ENCODE results near the gene RAMAC.
"Not testable (repeated sequence)": the region's sequence is repeated elsewhere in the genome, so short reads cannot be mapped to it uniquely, and the experiment has no call there.

The RAMAC gene

DNA sequence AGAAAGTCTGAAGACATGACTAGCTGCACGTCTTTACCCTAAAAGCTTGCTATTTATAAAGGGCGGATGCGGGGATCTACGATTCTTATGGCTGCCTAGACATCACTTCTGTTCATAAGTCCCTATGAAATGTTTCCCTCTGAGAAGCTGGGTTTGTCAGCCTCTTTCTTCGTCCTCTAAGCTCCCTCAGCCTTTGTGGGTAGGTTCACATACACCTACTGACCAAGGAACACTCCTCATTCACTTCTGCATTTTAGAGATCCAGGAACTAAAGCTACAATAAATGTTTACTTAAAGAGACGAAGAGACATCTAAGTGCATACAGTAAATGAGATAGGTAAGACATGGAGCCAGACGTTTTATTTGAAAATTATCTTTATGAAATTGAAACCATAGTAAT lies 16.7 kb upstream of the RAMAC start:
- DNase-seq = no peak

- DNase-seq = no peak
These were observed 15.8 kb upstream of the RAMAC start for GRCh38 chr15:82970078-82970686.

- no peak for DNase-seq
These were observed 15.3 kb upstream of the RAMAC start for GRCh38 chr15:82970696-82971095.

DNA sequence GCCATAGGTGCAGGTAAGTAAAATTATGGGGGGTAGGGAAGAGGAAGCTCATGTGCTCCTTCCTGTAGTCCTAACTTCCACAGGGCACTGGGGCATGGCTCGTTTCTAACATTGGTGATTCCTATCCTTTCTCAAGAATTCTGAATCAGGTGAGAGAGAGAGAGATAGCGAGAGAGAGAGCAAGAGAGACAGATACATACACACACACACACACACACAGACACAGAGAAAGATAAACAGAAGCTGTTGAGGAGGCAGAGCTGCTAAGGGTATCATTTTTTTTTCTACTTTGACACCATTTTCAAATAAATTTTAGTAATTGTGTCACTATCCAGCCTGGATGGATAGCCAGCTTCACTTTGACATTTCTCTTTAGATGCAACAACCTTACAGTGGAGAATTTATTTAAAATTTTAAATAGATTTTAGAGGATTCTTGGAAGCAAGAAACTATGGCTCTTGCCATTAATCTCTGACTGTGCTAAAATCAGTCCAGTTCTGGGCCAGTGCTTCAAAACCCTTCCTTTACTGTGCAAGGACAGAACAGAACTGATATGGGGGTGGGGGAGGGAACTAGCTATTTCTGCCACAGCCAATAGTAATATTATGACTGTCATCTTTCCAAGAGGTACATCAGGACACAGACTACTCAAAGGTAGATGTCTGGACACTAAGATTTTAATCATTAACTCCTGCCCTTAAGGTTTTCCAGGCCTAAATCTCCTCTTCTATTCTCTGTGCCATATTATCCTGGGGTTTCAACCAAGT lies 14.6 kb upstream of the RAMAC start:
- no peak for DNase-seq

- no peak for DNase-seq
These were observed 13.0 kb upstream of the RAMAC start for GRCh38 chr15:82972990-82973389.

GRCh38 chr15:82977076-82977475 lies 8.9 kb upstream of the RAMAC start:
- DNase-seq = no peak

DNA sequence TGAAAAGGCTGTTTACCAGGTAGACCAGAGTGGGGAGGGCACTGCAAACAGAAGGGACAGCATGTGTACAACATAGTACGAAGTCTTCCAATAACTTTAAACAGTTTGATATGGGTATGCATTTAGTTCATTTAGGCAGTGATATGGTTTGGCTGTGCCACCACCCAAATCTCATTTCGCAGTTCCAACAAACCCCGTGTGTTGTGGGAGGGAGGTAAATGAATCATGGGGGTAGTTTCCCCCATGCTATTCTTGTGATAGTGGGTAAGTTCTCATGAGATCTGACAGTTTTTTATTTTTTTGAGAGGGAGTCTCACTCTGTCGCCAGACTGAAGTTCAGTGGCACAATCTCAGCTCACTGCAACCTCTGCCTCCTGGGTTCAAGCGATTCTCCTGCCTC lies 7.6 kb upstream of the RAMAC start:
- no peak for DNase-seq

- DNase-seq = no peak
These were observed 6.3 kb upstream of the RAMAC start for GRCh38 chr15:82979726-82980125.

- no peak for DNase-seq
These were observed 5.0 kb upstream of the RAMAC start for GRCh38 chr15:82980981-82981380.

GRCh38 chr15:82986442-82986780 lies 401 bp downstream of the RAMAC start:
- no peak for DNase-seq

GRCh38 chr15:82992436-82992998 lies 6.5 kb downstream of the RAMAC start:
- no peak for DNase-seq

DNA sequence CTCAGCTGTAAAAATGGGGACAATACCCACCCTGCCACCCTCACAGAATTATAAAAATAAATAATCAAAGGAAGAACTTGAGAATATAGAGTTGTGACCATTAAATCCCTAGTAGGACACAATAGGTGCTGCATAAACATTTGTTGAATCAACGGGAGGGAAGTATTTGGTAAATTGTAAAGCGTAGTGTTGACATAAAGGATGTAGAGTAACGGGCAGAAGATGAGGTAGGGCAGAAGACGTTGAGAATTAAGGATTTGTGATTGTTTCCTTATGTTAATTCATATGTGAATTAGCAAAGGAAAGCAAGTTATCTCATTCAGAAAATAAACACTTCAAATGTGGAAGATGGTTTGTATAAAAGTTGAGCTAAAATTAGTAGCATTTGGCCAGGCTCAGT lies 7.1 kb downstream of the RAMAC start:
- DNase-seq = no peak

DNA sequence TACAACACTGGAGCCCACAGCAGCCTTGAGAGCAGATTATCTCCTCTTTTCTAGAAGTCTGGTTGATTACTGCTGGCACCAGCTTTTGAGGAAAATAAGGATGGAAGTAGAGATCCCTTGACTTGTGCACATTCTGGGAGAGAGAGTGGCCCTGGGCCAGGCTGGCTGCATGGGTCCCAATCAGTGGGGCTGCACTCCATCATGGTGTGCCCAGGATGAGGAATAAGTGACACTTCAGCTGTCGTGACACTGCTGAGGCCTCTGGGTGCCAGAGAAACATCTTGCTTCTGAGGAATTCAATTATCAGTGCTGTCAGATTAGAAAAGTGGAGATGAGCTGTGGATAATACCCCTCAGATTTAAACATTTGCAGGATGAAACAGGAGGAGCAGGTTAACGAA lies 9.1 kb downstream of the RAMAC start:
- no peak for DNase-seq

DNA sequence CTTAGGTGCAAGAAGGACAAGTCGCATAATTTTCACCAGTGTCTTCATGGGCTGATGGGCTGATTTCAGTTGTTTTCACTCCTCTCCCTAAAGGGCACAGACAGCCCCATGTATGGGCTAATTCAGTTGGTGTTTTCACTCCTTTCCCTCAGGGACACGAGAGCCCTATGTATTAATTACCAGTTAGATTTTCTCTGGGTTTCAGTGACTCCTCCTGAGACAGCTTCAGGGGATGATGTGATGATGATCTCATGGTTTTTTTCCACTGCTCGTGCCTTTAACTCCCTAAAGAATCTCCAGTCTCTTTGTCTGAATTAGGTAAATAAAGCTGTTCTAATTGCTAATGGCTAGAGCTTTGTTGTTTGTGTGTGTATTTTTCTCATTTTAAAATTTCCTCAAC lies 9.9 kb downstream of the RAMAC start:
- no peak for DNase-seq

DNA sequence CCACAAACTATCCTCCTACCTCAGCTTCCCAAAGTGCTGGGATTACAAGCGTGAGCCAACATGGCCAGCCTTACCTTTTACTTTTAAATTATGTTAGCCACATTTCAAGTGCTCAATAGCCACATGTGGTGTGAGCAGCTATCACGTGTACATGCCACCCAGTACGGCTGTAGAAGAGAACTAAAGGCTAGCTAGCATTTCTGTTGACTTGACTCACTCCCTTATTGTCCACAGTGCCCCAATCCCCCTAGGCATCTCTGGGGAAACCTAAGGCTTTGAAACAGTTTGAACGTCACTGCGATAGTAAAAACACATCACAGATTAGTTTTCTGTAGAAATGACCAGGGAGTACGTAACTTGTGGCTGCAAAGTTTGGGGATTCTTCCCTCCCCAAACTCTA lies 13.4 kb downstream of the RAMAC start:
- DNase-seq = no peak

DNA sequence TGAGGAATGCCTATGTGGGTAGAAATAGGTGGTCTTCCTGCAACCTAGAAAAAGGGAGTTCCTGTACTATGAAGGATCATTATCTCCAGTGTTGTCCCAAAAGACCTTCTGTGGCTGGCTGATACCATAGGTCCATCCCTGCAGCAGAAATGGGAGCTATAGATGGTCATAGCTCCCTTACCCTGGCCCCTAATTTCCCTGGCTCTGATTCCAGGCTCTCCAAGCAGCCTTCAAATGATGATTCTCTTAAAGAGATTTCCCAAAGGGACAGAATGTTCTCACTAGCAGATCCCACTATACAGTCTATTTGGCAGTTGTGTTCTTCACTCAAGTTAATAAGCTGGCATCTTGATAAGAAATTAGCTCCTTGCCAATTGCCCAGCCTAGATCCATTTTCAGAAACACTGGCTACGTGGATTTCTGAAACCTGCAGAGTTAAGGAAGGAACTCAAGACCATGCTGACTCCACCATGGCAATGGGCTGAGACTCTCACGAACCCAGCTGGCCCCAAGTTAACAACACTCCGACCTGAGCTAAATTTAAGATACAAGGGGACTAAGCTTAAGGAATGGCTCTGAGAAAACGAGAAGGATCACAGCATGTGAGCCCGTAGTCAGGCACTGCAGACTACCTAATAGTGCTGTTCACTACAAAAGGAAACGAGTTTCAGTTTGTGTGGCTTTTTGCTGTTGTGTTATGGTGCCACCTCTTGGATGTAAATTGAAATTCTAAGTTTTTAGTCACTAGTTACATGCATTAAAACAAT lies 14.1 kb downstream of the RAMAC start:
- DNase-seq = no peak

GRCh38 chr15:83000672-83001031 lies 14.6 kb downstream of the RAMAC start:
- not testable (repeated sequence) for DNase-seq

GRCh38 chr15:83010709-83011270 lies 24.8 kb downstream of the RAMAC start:
- peak; percentile 29 for DNase-seq

DNA sequence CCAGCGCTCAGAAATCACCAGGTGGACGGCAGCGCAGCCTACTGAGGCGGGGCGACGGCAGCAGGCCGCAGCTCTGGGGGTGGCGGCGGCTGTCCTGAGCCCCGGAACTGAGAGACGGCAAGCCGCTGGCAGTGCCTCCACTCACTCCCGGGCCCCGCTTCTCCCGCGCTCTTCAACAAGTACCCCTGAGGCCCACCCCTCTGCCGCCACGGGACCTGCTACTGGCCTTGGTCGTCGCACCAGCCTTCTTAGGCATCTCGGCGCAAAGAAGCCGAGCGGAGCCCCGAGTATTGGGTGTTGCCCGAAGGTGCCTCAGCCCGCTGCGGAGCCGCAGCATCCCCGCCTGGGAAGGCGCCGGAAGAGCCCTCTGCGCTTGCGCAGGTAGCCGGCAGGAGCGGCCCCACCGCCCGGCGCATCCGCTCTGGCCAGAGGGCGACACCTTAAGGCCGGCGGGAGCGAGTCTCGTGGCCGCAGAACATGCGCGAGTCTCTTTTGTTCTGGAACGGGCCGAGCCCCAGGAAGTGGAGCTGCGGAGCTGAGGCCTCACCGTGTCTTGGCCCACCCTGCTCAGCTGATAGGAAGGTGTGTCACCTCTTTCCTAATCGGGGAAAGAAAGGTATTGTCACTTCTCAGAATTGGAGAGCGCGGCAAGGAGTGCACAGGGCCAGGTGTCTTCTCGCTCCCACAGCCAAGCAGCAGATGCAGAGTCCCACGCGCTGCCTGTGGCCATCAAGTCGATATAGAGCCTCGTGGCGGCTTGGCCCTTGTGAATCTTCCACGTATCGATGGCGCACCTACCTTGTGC lies 25.5 kb downstream of the RAMAC start, which contains the start of gene C15orf40:
C15orf40 (minus strand) TSS at position 369 of the 805 bp plus-strand sequence; CDS start at position 337, 32 bp downstream.
- DNase-seq = peak; percentile 29

GRCh38 chr15:83012076-83012426 lies 26.0 kb downstream of the RAMAC start:
- DNase-seq = no peak

DNA sequence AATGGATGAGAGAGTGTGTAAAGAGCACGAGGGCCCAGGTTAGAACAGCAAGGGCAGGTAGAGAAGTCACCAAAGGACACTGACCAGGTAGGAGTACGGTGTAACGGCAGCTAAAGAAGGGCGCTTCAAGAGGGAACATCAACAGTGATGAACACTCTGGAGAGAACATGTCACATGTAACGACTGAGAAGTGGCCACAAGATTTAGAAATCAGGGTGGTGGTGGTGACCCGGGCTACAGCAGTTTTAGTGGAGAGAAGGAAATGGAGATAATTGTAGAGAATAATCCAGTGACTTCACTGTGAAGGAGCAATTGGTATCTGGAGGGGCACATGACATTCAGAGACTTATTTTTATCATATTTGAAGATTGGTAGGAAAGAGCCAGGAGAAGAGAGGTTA lies 26.6 kb downstream of the RAMAC start:
- DNase-seq = no peak

- no peak for DNase-seq
These were observed 28.2 kb downstream of the RAMAC start for GRCh38 chr15:83014205-83014653.

DNA sequence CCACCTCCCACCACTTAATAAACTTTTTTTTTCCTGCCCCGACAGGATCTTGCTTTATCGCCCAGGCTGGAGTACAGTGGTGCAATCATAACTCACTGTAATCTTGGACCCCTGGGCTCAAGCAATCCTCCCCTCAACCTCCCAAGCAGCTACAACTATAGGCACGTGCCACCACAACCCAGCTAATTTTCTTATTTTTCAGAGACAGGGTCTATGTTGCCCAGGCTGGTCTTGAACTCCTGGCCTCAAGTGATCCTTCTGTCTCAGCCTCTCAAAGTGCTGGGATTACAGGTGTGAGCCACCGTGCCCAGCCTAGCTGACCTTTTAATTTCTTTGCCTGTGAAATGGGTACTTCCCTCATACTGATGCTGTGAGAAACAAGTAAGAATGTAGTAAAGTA lies 29.4 kb downstream of the RAMAC start:
- DNase-seq = no peak
